WTC11 (cell line): Measurements from ENCODE around the gene UTF1. TPM values are rescaled to one million over a fixed set of nuclear protein-coding genes. Genes with fewer than 3 reads are reported as not detected.

ENCODE experiments used
- ATAC-seq: fragments of 200-7000 bp; cut with Tn5 transposase; 2 replicates; pipeline ENCODE4 v1.10.0; 2021; ENCODE audit warnings: mild to moderate bottlenecking, moderate library complexity
- CTCF ChIA-PET: fragments of 300-600 bp; sonication (Branson Sonifier 250); formaldehyde crosslinking; loops from one replicate; lab custom pipeline; 2021; ENCODE audit warnings: antibody characterized with exemption; lab: Charles Lee
- POLR2A ChIA-PET: fragments of 350-600 bp; sonication (Branson Sonifier 250); formaldehyde crosslinking; loops from one replicate; lab custom pipeline; 2021; ENCODE audit warnings: antibody characterized with exemption; lab: Charles Lee
- DNase-seq: peaks from one replicate; pipeline ENCODE4 v3.0.0; 2021; ENCODE audit warnings: low spot score
- H3K27ac Mint-ChIP-seq: 2 replicates; pipeline ENCODE4 v1.8.0; 2021; ENCODE audit warnings: mixed read lengths
- H3K27me3 Mint-ChIP-seq: 2 replicates; pipeline ENCODE4 v1.8.0; 2021; ENCODE audit warnings: low read depth, mild to moderate bottlenecking, moderate library complexity, mixed read lengths
- H3K36me3 Mint-ChIP-seq: 2 replicates; pipeline ENCODE4 v1.8.0; 2021; ENCODE audit warnings: mixed read lengths
- H3K4me1 Mint-ChIP-seq: 2 replicates; pipeline ENCODE4 v1.8.0; 2022; ENCODE audit warnings: mixed read lengths
- H3K4me3 Mint-ChIP-seq: 2 replicates; pipeline ENCODE4 v1.8.0; 2021; ENCODE audit warnings: mild to moderate bottlenecking, moderate library complexity, mixed read lengths
- H3K9me3 Mint-ChIP-seq: 2 replicates; pipeline ENCODE4 v1.8.0; 2021; ENCODE audit warnings: mixed read lengths
- EMX1 ChIP-seq: fragments of 250-450 bp; sonication (Bioruptor Pico); IDR thresholded peaks from 2 replicates; pipeline ENCODE4 v1.8.0; 2021; ENCODE audit warnings: mild to moderate bottlenecking
- FOXP1 ChIP-seq: sonication (generic); formaldehyde crosslinking; IDR thresholded peaks from 2 replicates; pipeline ENCODE4 v1.8.0; 2022; ENCODE audit warnings: missing genetic modification reagents, mild to moderate bottlenecking, moderate library complexity, borderline replicate concordance
- HMGA2 ChIP-seq: fragments of 250-450 bp; sonication (Bioruptor Pico); IDR thresholded peaks from 2 replicates; pipeline ENCODE4 v1.4.0; 2021; ENCODE audit warnings: mild to moderate bottlenecking, moderate library complexity
- PRRX2 ChIP-seq: fragments of 250-450 bp; sonication (Bioruptor Pico); IDR thresholded peaks from 2 replicates; pipeline ENCODE4 v1.8.0; 2021; ENCODE audit warnings: mild to moderate bottlenecking
- RELA ChIP-seq: sonication (generic); formaldehyde crosslinking; IDR thresholded peaks from 2 replicates; pipeline ENCODE4 v1.8.1; 2022; ENCODE audit warnings: missing genetic modification reagents, mild to moderate bottlenecking, borderline replicate concordance
- TEAD1 ChIP-seq: sonication (generic); formaldehyde crosslinking; IDR thresholded peaks from 2 replicates; pipeline ENCODE4 v1.8.0; 2022; ENCODE audit warnings: mild to moderate bottlenecking, missing genetic modification reagents
- TEAD4 ChIP-seq: sonication (generic); formaldehyde crosslinking; IDR thresholded peaks from 2 replicates; pipeline ENCODE4 v1.8.0; 2022; ENCODE audit warnings: mild to moderate bottlenecking, missing genetic modification reagents
- ZBTB21 ChIP-seq: sonication (generic); formaldehyde crosslinking; IDR thresholded peaks from 2 replicates; pipeline ENCODE4 v1.8.1; 2023; ENCODE audit warnings: mild to moderate bottlenecking, missing genetic modification reagents, borderline replicate concordance
- ZNF423 ChIP-seq: fragments of 250-450 bp; sonication (Bioruptor Pico); IDR thresholded peaks from 2 replicates; pipeline ENCODE4 v2.1.2; 2022; ENCODE audit warnings: mild to moderate bottlenecking, moderate library complexity
- total RNA-seq: library from RNA; stranded (reverse); gene quantifications from 3 replicates; pipeline ENCODE4 v1.2.3, GENCODE V29; 2021
- TF ChIP-seq, protein P1 (sequence below): fragments of 250-450 bp; sonication (Bioruptor Pico); IDR thresholded peaks from 2 replicates; pipeline ENCODE4 v1.9.0; 2021; ENCODE audit warnings: mild to moderate bottlenecking
- TF ChIP-seq, protein P2 (sequence below): fragments of 250-450 bp; sonication (Bioruptor Pico); IDR thresholded peaks from 2 replicates; pipeline ENCODE4 v1.8.0; 2021; ENCODE audit warnings: mild to moderate bottlenecking
- TF ChIP-seq, protein P3 (sequence below): sonication (generic); formaldehyde crosslinking; IDR thresholded peaks from 2 replicates; pipeline ENCODE4 v1.8.1; 2023; ENCODE audit warnings: mild to moderate bottlenecking, missing genetic modification reagents, borderline replicate concordance
- TF ChIP-seq, protein P4 (sequence below): sonication (generic); formaldehyde crosslinking; IDR thresholded peaks from 2 replicates; pipeline ENCODE4 v1.8.0; 2022; ENCODE audit warnings: mild to moderate bottlenecking, missing genetic modification reagents

Gene UTF1
- total RNA-seq, 1 experiment from 2014 or later = 196 TPM

DNA sequence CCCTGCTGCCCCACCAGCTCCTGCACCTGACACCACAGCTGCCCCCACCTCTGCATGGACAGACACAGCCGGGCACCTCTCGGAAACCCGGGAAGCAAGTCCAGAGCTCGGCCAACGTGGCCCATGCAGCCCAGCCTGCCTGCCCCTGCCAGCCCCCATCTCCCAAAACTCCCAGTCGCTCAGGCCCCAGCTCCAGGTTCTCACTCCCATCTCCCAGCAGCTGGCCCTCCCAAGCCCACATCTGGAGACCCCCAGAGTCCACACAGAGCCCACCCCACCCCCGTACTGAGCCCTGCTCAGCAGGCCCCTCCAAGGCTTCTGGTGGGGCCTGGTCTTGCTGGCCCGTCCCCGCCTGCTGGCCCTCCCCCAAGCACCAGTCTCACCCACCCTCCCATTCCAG, 32.2 kb upstream of the UTF1 start (continued):
- TF ChIP-seq, protein P1, sequence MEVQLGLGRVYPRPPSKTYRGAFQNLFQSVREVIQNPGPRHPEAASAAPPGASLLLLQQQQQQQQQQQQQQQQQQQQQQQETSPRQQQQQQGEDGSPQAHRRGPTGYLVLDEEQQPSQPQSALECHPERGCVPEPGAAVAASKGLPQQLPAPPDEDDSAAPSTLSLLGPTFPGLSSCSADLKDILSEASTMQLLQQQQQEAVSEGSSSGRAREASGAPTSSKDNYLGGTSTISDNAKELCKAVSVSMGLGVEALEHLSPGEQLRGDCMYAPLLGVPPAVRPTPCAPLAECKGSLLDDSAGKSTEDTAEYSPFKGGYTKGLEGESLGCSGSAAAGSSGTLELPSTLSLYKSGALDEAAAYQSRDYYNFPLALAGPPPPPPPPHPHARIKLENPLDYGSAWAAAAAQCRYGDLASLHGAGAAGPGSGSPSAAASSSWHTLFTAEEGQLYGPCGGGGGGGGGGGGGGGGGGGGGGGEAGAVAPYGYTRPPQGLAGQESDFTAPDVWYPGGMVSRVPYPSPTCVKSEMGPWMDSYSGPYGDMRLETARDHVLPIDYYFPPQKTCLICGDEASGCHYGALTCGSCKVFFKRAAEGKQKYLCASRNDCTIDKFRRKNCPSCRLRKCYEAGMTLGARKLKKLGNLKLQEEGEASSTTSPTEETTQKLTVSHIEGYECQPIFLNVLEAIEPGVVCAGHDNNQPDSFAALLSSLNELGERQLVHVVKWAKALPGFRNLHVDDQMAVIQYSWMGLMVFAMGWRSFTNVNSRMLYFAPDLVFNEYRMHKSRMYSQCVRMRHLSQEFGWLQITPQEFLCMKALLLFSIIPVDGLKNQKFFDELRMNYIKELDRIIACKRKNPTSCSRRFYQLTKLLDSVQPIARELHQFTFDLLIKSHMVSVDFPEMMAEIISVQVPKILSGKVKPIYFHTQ (CRISPR knock-in tag) = no peak
- no peak for TF ChIP-seq EMX1
- TF ChIP-seq ZNF423 (CRISPR knock-in tag) = no peak
- TF ChIP-seq ZBTB21 (CRISPR knock-in tag) = no peak
- no peak for TF ChIP-seq RELA (CRISPR knock-in tag)
- TF ChIP-seq FOXP1 (CRISPR knock-in tag) = no peak

DNA sequence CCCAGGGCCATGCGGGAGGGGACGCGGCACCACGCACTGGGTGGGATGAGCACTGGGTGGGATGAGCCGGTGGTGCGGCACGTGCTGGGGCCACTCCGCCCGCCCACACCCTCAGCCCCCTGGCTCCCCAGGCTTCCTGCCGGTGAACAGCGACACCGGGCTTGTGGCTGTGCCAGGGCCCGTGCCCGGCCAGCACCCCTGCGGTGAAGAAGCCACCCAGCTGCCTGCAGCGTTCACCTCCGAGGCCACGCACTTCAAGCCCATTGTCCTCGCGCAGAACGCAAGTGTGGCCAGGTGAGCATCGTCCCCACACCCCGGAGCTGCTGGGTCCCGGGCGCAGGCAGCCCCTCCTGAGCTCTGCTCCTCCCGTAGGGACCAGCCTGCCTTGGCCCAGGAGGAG, 31.8 kb upstream of the UTF1 start:
- TF ChIP-seq TEAD4 (CRISPR knock-in tag) (no peak), HMGA2 (CRISPR knock-in tag) (no peak), PRRX2 (no peak), TEAD1 (CRISPR knock-in tag) (no peak)
- TF ChIP-seq, protein P2, sequence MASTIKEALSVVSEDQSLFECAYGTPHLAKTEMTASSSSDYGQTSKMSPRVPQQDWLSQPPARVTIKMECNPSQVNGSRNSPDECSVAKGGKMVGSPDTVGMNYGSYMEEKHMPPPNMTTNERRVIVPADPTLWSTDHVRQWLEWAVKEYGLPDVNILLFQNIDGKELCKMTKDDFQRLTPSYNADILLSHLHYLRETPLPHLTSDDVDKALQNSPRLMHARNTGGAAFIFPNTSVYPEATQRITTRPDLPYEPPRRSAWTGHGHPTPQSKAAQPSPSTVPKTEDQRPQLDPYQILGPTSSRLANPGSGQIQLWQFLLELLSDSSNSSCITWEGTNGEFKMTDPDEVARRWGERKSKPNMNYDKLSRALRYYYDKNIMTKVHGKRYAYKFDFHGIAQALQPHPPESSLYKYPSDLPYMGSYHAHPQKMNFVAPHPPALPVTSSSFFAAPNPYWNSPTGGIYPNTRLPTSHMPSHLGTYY (CRISPR knock-in tag) = no peak
- TF ChIP-seq, protein P3, sequence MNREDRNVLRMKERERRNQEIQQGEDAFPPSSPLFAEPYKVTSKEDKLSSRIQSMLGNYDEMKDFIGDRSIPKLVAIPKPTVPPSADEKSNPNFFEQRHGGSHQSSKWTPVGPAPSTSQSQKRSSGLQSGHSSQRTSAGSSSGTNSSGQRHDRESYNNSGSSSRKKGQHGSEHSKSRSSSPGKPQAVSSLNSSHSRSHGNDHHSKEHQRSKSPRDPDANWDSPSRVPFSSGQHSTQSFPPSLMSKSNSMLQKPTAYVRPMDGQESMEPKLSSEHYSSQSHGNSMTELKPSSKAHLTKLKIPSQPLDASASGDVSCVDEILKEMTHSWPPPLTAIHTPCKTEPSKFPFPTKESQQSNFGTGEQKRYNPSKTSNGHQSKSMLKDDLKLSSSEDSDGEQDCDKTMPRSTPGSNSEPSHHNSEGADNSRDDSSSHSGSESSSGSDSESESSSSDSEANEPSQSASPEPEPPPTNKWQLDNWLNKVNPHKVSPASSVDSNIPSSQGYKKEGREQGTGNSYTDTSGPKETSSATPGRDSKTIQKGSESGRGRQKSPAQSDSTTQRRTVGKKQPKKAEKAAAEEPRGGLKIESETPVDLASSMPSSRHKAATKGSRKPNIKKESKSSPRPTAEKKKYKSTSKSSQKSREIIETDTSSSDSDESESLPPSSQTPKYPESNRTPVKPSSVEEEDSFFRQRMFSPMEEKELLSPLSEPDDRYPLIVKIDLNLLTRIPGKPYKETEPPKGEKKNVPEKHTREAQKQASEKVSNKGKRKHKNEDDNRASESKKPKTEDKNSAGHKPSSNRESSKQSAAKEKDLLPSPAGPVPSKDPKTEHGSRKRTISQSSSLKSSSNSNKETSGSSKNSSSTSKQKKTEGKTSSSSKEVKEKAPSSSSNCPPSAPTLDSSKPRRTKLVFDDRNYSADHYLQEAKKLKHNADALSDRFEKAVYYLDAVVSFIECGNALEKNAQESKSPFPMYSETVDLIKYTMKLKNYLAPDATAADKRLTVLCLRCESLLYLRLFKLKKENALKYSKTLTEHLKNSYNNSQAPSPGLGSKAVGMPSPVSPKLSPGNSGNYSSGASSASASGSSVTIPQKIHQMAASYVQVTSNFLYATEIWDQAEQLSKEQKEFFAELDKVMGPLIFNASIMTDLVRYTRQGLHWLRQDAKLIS (CRISPR knock-in tag) = no peak
- TF ChIP-seq, protein P4, sequence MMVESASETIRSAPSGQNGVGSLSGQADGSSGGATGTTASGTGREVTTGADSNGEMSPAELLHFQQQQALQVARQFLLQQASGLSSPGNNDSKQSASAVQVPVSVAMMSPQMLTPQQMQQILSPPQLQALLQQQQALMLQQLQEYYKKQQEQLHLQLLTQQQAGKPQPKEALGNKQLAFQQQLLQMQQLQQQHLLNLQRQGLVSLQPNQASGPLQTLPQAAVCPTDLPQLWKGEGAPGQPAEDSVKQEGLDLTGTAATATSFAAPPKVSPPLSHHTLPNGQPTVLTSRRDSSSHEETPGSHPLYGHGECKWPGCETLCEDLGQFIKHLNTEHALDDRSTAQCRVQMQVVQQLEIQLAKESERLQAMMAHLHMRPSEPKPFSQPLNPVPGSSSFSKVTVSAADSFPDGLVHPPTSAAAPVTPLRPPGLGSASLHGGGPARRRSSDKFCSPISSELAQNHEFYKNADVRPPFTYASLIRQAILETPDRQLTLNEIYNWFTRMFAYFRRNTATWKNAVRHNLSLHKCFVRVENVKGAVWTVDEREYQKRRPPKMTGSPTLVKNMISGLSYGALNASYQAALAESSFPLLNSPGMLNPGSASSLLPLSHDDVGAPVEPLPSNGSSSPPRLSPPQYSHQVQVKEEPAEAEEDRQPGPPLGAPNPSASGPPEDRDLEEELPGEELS = no peak
- ChIA-PET POLR2A (no interaction called here), CTCF (interaction anchor here (1.5 to 2.8 kb wide), 2 partner anchors 53 to 55 kb away, joined by 8 to 19 read pairs; no protein-coding TSS in a partner anchor)
- Mint-ChIP-seq H3K36me3 (peaks cover 10% of the 10 kb centered on the region; the same call in 1 of the 2 replicates), H3K9me3 (peaks cover 15% of the 10 kb centered on the region), H3K27ac (no peak overlapping the region), H3K4me3 (no peak overlapping the region), H3K27me3 (no peaks in the 10 kb centered on the region; the same call in none of the 2 replicates), H3K4me1 (no peaks in the 10 kb centered on the region)
- ATAC-seq (no peak), DNase-seq (no peak)
